ENCODE measurements around the gene AJAP1.

DNA sequence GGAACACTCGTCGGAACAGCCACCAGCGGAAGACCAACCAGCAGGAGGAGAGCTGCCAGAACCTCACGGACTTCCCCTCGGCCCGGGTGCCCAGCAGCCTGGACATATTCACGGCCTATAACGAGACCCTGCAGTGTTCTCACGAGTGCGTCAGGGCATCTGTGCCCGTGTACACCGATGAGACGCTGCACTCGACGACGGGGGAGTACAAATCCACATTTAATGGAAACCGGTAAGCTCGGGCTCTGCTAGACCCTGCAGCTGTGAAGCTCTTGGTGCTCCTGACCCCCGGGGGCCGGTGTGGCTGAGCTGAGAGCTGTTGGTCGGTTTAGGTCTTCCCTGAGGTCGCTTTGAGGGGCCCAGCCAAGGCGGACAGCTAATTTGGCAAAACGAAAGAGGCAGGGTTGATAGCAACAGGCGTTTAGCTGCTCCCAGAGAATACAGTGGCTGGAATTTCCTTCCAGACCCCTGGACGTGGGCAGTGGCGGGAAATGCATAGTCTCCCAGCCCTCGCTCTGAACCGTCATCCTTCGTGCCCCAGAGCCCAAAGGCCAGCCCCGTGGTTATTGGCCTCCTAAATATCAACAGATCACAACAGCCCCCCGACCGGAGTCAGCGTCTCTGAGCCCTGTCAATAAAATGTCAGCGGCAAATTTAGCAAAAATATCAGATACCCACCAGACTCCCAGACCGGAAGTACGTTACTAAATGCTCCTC, 118.0 kb downstream of the AJAP1 start:
- TF ChIP-seq, protein P1, sequence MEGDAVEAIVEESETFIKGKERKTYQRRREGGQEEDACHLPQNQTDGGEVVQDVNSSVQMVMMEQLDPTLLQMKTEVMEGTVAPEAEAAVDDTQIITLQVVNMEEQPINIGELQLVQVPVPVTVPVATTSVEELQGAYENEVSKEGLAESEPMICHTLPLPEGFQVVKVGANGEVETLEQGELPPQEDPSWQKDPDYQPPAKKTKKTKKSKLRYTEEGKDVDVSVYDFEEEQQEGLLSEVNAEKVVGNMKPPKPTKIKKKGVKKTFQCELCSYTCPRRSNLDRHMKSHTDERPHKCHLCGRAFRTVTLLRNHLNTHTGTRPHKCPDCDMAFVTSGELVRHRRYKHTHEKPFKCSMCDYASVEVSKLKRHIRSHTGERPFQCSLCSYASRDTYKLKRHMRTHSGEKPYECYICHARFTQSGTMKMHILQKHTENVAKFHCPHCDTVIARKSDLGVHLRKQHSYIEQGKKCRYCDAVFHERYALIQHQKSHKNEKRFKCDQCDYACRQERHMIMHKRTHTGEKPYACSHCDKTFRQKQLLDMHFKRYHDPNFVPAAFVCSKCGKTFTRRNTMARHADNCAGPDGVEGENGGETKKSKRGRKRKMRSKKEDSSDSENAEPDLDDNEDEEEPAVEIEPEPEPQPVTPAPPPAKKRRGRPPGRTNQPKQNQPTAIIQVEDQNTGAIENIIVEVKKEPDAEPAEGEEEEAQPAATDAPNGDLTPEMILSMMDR (conservative IDR thresholded peaks at IDR 0.05; ENCODE audit: low read length): no peak
- no peak for TF ChIP-seq EZH2phosphoT487 (IDR thresholded peaks at IDR 0.05; ENCODE audit: borderline replicate concordance, low read depth, low read length)
